HT-29 (cell line): ENCODE measurements around the gene BCAR1. TPM values are rescaled to one million over a fixed set of nuclear protein-coding genes. Genes with fewer than 3 reads are reported as not detected.
"Not testable (repeated sequence)": the region's sequence is repeated elsewhere in the genome, so short reads cannot be mapped to it uniquely, and the experiment has no call there.

Experiments used
- DNase-seq: peaks from one replicate; pipeline ENCODE4 v3.0.0-alpha.2; 2015; ENCODE audit warnings: low spot score
- total RNA-seq: library from RNA; depleted of rRNA; stranded (reverse); fragments of >200 nt; shearing (Covaris generic); gene quantifications from 2 replicates; pipeline ENCODE4 v1.2.3, GENCODE V29; 2014

Gene BCAR1
- total RNA-seq, 1 experiment from 2014 or later, result 270 TPM

GRCh38 chr16:75240633-75241032 is 10.8 kb downstream of the BCAR1 start:
- not testable (repeated sequence) for DNase-seq

DNA sequence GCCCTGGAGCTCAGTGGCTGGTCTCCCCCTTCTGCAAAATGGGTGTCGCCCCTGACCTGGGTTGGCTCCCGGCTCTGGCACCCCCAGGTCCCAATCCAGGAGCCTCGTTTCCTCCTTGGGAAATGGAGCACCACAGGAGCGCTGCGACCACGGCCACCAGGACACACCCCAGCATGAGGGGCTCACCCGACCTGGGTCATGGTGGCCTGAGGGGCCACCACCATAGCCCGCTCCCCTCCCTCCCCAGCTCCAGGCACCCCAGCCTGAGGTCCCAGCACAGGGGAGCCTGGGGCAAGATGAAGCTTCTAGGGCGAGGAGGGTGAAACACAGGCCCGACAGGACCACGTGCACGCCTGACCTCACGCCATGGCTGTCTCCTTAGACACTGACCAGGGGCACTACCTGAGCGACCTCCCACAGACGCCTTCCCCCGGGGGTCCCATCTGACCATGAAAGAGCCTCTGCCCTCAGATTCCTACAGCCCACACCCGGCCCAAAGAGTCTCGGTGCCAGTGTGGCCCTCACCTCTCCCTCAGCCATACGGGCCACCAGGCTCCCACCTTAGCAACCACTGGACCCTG is 11.8 kb downstream of the BCAR1 start:
- no peak for DNase-seq

DNA sequence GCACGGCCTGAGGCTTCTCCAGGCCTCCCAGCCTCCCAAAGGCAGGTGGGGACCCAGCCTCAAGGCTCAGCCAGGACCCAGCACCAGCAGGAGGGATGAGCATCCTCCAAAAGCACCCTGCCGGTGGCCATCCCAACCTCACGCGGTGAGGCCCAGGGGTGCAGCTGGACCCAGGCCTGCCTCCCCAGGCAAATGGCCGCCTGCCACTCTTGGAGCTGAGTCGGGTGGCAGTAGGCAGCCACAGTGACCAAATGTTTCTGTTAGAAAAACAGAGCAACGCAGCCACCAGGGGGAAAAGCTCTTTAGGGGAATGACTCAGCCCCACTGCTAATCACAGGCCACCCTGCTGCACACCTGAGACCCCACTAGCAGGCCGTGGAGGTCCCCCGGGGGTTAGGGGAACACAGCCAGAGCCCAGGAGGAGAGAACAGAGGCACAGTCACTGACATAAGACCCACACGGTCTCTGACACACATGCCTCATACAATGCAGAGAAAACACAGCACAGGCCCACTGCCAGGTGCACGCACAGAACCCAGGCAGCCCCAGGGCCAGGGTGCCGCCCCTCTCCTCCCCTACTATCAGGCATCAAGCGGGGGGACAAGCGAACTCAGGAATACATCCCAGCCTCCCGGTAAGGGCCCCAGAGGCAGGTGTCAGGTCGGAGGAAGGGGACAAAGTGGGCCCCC is 12.4 kb downstream of the BCAR1 start:
- no peak for DNase-seq

DNA sequence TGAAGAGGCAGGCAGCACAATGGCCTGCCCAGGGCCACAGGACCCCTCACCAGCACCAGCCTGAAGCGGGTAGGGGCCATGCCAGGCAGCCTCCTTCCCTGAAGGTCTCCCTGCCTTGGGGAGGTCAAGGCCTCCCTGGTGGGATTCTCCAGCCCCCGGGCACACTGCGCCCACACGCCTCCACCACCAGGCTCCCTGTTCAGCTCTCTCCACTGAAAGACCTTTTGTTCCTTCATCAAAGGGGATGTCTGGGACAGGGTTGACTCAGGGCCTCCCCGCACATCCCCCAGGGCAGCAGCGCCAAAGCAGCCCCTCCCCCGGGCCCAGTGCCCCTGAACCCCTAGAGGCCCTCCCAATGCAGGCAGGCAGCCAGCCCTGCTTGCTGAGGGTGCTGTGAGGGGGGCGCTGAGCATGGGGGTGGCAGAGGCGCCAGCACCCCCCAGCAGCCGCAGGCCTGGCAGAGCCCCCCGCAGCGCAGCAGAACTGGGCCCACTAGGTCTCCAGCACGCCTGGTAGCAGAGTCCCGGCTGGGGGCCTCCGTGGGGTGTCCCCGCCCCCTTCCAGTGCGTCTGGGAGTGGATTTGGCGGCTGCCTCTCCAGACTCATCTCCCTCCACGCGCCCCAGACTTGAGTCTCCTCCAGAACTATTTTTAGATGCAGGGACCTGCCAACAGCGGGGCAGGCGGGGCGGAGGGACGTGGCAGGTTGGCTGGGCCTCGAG is 13.1 kb downstream of the BCAR1 start:
- DNase-seq, result no peak

- no peak for DNase-seq
Observed at GRCh38 chr16:75237398-75238131, 13.9 kb downstream of the BCAR1 start.

- DNase-seq, result no peak
Observed at GRCh38 chr16:75236736-75237397, 14.6 kb downstream of the BCAR1 start.

GRCh38 chr16:75236232-75236631 is 15.2 kb downstream of the BCAR1 start:
- no peak for DNase-seq

DNA sequence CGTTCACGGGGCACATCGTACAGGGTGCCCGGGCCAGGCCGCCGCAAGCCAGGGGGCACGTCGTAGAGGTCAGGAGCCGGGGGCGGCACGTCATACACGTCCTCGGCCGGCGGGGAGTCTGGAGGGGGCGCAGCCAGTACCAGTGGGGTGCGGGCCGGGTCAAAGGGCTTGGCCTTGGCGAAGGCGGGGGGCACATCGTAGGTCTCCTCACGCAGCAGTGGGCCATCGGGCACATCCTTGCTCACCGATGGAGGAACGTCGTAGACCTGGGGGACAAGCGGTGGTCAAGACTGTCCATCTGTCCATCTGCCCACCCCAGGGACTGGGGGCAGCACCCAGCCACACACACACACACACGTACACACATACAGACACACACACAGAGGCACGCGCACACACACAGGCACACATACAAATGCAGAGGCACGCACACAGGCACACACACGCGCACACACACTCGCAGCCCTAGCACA is 15.7 kb downstream of the BCAR1 start:
- no peak for DNase-seq

DNA sequence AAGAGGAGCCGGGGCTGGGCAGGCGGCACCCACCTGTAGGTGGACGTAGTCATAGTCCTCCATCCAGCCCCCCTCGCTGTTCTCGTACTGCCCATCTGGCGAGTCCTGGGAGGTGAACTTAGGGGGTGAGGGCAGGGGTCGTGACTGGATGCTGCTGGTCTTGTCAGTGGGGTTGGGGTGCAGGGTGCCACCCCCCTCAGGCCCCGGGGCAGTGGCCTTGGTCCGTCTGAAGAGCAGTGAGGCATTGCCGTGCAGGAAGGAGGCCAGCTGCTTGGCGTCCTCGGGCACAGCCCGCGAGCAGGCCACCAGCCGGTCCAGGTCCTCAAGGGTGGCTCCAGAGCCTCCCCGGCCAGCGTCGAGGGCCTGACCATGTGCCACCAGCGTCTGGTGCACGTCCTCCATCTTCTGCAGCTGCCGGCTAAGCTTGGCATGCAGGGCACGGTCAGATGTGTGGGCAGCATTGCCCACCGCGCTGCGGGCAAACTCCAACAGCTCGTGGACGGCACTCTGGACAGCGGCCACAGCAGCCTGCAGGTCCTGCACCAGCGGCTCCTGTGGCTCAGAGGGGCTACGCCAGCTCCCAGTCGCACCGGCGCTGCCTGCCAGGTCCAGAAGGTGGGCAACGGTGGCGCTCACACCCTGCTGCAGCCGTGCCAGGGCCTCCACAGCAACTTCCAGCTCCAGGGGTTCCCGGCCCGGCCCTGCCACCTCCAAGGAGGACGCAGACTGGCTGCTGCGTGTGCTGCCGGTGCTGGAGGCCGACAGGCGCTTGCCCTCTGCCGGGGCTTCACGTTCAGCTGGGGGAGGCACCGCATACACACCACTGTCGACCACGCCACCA is 16.3 kb downstream of the BCAR1 start:
- no peak for DNase-seq

GRCh38 chr16:75233611-75233938 is 17.8 kb downstream of the BCAR1 start:
- DNase-seq, result no peak

DNA sequence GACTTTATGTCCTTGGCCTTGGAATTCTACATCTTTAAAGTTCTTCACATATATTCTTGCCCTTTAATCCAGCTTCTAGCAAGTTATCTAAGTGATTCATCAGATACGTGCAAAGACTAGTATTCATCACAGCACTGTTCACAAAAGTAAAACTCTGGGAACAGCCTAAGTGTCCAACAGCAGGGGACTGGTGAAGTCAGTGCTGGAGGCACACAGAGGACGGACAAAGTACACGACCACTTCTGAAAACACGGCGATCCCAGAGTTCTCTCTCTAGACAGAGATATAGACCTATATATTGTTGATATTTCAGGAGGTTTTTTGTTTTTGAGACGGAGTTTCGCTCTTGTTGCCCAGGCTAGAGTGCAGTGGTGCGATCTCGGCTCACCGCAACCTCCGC is 19.9 kb downstream of the BCAR1 start:
- DNase-seq, result no peak

GRCh38 chr16:75230471-75231110 is 20.8 kb downstream of the BCAR1 start:
- DNase-seq, result no peak

DNA sequence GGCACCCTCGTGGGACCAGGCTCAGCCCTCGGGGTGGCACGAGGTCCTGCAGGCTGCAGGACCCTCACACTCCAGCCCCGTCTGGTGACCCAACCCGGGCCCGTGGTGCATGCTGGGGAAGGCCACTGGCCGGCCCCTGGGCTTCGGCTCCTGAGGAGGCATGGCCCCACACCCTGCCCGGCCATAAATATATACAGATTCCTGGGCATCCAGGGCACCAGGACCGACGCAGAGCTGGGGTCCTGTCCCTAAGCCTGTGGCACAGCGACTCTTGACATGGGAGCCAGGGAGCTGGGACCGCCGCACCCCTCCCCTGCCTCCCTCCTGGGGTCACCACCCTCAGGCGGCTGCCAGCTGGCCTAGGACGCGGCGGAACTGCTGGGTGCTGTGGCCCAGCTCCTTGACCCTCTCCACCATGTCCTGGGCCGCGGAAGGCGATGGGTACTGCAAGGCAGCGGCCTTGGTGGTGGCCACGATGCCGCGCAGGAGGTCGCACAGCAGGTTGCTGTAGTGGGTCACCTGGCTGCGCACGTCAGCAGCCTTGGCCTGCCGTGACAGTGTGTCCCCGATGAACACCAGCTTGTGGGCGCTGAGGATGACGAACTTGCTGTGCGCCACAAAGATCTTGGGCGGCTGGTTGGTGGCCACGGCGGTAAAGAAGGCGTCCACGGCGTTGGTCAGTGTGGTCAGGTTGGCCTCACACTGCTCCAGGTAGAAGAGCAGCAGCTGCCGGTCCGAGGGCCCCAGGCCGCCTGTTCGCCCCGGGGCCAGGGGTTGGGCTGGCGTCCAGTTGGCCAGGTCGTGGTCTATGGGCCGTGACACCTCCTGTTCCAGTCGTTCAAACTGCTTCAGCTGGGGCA is 22.0 kb downstream of the BCAR1 start:
- DNase-seq, result no peak

DNA sequence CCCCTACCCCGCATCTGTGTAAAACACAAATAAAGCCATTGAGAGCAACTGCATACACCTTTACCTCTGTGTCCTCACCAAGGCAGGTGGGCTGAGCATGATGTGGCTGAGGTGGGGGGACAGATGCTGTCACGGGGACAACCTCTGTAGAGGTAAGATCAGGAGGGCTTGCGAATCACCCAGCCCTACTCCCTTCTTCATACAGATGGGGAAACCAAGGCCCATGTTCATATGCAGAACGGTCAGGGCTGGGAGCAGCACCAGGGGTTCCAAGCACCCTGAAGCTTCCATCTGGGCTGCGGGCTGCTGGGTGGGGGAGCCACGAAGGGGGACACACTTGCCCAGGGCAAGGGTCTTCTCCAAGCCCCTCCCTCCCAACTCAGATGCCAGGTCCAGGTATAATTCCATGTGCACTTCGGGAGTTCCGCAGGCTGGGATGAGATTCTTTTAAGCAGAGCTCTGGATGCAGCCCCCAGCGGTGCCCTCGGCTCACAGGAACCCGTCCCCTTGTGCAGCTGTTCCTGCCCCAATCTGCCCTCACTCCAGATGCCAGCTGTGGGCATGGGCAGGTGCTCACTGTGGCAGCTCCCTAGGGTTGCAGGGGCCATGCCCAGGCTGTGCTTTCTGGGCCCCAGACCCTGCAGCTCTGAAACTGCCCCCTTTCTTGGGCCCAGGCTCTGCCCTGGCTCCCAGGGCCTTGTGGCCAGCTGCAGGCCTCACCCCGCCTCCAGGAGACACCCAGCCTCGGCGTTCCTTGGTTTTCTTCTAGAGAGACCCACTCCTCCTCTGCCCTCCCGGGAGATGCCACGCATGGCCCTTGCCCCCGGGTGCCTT is 23.1 kb downstream of the BCAR1 start:
- no peak for DNase-seq

- no peak for DNase-seq
Observed at GRCh38 chr16:75227361-75228142, 23.9 kb downstream of the BCAR1 start.

DNA sequence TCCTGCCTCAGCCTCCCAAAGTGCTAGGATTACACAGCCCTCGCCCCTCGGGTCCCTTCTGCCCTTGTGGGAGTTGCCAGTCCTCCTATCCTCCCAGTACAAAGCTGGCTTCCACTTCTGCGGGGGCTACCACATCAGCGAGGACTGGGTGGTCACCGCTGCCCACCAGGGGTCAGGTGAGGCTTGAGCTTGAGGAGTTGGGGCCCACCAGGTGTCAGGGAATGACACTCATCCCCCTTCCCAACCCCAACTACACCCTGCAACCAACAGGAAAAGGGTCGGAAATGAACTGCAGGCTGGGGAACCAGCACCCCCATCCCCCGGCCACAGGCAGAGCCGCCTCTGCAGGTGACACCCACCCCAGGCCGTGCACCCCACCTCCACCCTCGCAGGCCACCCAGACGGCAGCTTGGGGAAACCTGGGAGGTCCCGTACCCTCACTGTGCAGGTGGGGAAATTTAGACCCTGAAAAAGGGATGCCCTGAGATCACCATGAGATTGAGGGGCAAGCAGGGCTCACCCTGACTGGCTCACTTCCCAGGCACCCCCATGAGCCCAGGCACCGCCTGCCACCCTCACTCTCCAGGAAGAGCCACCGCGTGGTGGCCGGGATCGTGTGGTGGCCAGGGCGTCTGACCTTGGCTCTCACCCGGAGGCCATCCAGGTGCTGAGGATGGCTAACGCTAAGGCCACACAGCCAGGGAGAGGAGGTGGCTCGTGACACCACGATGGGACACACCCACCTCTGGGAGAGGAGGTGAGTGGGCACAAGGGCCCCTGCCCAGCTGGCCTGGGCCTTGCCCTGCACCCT is 24.7 kb downstream of the BCAR1 start:
- DNase-seq, result no peak
